GM12878 (cell line): ENCODE measurements around the gene MAPRE3. TPM values are rescaled to one million over a fixed set of nuclear protein-coding genes. Genes with fewer than 3 reads are reported as not detected.
A peak's percentile ranks its signal among the peaks of the same experiment; 100 is the strongest.

Source experiments
- ATAC-seq: fragments of 200-7000 bp; cut with Tn5 transposase; 3 replicates; pipeline ENCODE4 v1.9.1; 2020; ENCODE audit warnings: mild to moderate bottlenecking, moderate library complexity
- BruUV-seq: library from RNA; stranded (reverse); fragments of 400-500 nt; replicated peaks from 2 replicates; lab custom pipeline; 2021; lab: Mats Ljungman, UMichigan
- CTCF ChIA-PET: fragments of 300-600 bp; sonication (Branson Sonifier 250); formaldehyde crosslinking; extraction: SDS; loops from one replicate; lab custom pipeline; 2021; ENCODE audit warnings: inconsistent platforms; lab: Yijun Ruan, JAX
- POLR2A ChIA-PET: fragments of 350-600 bp; formaldehyde crosslinking; extraction: SDS; loops from one replicate; lab custom pipeline; 2021; ENCODE audit warnings: inconsistent platforms; lab: Charles Lee
- RAD21 ChIA-PET: fragments of 300-600 bp; sonication (Branson Sonifier 250); formaldehyde crosslinking; loops from one replicate; lab custom pipeline; 2023; ENCODE audit warnings: antibody characterized with exemption; ENCODE audit not compliant: unreplicated experiment; lab: Charles Lee
- SMC1A ChIA-PET: fragments of 300-600 bp; sonication (Branson Sonifier 250); formaldehyde crosslinking; loops from one replicate; lab custom pipeline; 2023; ENCODE audit not compliant: unreplicated experiment, uncharacterized antibody; lab: Charles Lee
- DNase-seq: peaks from one replicate; pipeline ENCODE4 v3.0.0-alpha.2; 2011; ENCODE audit warnings: low read depth, low spot score
- FAIRE-seq: peaks from 3 replicates; lab custom pipeline; 2011; peaks lifted over from hg19 to GRCh38; lab: Jason Lieb, UNC
- H2AFZ ChIP-seq: 2 replicates; pipeline ENCODE4 v1.6.0; 2011; ENCODE audit warnings: low read depth, low read length, control low read depth; ENCODE audit not compliant: control insufficient read depth
- H3K27ac ChIP-seq: 2 replicates; pipeline ENCODE4 v1.5.1; 2011; ENCODE audit warnings: control low read depth; ENCODE audit not compliant: control insufficient read depth, insufficient read depth
- H3K27me3 ChIP-seq, 2 experiments: replicated peaks in 1 of 2; 2 replicates each; pipeline versions ENCODE4 v1.6.0 to v1.6.1; 2011; ENCODE audit warnings: low read length in 1 of 2; ENCODE audit not compliant: control insufficient read depth in 2 of 2, insufficient read depth in 2 of 2
- H3K36me3 ChIP-seq, 2 experiments: 2 replicates each; pipeline ENCODE4 v1.5.1; 2011; ENCODE audit warnings: low read length in 1 of 2; ENCODE audit not compliant: control insufficient read depth in 2 of 2, insufficient read depth in 2 of 2
- H3K4me1 ChIP-seq: 2 replicates; pipeline ENCODE4 v1.6.1; 2011; ENCODE audit warnings: mild to moderate bottlenecking, low read length, moderate library complexity, mixed read lengths; ENCODE audit not compliant: control insufficient read depth, insufficient read depth
- H3K4me2 ChIP-seq: 2 replicates; pipeline ENCODE4 v1.6.0; 2011; ENCODE audit warnings: control low read depth; ENCODE audit not compliant: control insufficient read depth, insufficient read depth
- H3K4me3 ChIP-seq: fragments of 200-600 bp; sonication (generic); 2 replicates; pipeline ENCODE4 v1.5.1; 2016
- H3K79me2 ChIP-seq: 2 replicates; pipeline ENCODE4 v1.6.0; 2011; ENCODE audit warnings: low read length; ENCODE audit not compliant: control insufficient read depth, insufficient read depth
- H3K9ac ChIP-seq: 2 replicates; pipeline ENCODE4 v1.8.0; 2011; ENCODE audit warnings: low read length, control low read depth, mixed read lengths; ENCODE audit not compliant: control insufficient read depth, insufficient read depth
- H3K9me3 ChIP-seq: replicated peaks from 3 replicates; pipeline ENCODE4 v1.5.1; 2011; ENCODE audit warnings: mild to moderate bottlenecking, low read length; ENCODE audit not compliant: control insufficient read depth, insufficient read depth
- H4K20me1 ChIP-seq: 2 replicates; pipeline ENCODE4 v1.6.0; 2011; ENCODE audit not compliant: control insufficient read depth, insufficient read depth
- ATF3 ChIP-seq: IDR thresholded peaks from 2 replicates; pipeline ENCODE4 v1.6.1; 2011; ENCODE audit warnings: low read depth, mild to moderate bottlenecking, low read length, moderate library complexity, borderline replicate concordance; ENCODE audit errors: extremely low read depth
- CHD2 ChIP-seq: IDR thresholded peaks from 2 replicates; pipeline ENCODE4 v1.6.1; 2011; ENCODE audit warnings: low read depth, low read length, improper control_type of control experiment, borderline replicate concordance
- CHD4 ChIP-seq: fragments of 200-600 bp; sonication (generic); IDR thresholded peaks from 2 replicates; pipeline ENCODE4 v1.6.1; 2016; ENCODE audit warnings: mild to moderate bottlenecking
- IRF3 ChIP-seq: fragments of 450-650 bp; IDR thresholded peaks from 2 replicates; pipeline ENCODE4 v1.6.1; 2014; ENCODE audit warnings: mild to moderate bottlenecking
- JUNB ChIP-seq: IDR thresholded peaks from 2 replicates; pipeline ENCODE4 v1.6.1; 2016; ENCODE audit warnings: antibody characterized with exemption, mild to moderate bottlenecking
- KLF5 ChIP-seq: fragments of 450-650 bp; IDR thresholded peaks from 2 replicates; pipeline ENCODE4 v1.6.1; 2014; ENCODE audit warnings: mild to moderate bottlenecking; ENCODE audit not compliant: partially characterized antibody
- MEF2A ChIP-seq: IDR thresholded peaks from 2 replicates; pipeline ENCODE4 v1.6.1; 2011; ENCODE audit warnings: low read depth, mild to moderate bottlenecking, low read length, moderate library complexity; ENCODE audit not compliant: insufficient read depth
- MTA3 ChIP-seq: IDR thresholded peaks from 2 replicates; pipeline ENCODE4 v1.6.1; 2012; ENCODE audit warnings: low read length, inconsistent platforms, borderline replicate concordance
- NR2C1 ChIP-seq: fragments of 450-650 bp; IDR thresholded peaks from 2 replicates; pipeline ENCODE4 v1.6.1; 2017; ENCODE audit warnings: antibody characterized with exemption, mild to moderate bottlenecking, moderate library complexity
- POLR2A ChIP-seq: IDR thresholded peaks from 2 replicates; pipeline ENCODE4 v1.6.1; 2011; ENCODE audit warnings: low read depth, mild to moderate bottlenecking, low read length
- SUZ12 ChIP-seq: fragments of 200-600 bp; sonication (generic); IDR thresholded peaks from one replicate; pipeline ENCODE4 v1.6.1; 2018; ENCODE audit warnings: antibody characterized with exemption, mild to moderate bottlenecking; ENCODE audit not compliant: unreplicated experiment
- TCF3 ChIP-seq: IDR thresholded peaks from 2 replicates; pipeline ENCODE4 v1.6.1; 2012; ENCODE audit warnings: low read depth, mild to moderate bottlenecking, low read length, borderline replicate concordance; ENCODE audit not compliant: insufficient read depth
- USF1 ChIP-seq: IDR thresholded peaks from 2 replicates; pipeline ENCODE4 v1.6.1; 2011; ENCODE audit warnings: borderline replicate concordance, low read depth, mild to moderate bottlenecking, moderate library complexity, mixed read lengths, low read length; ENCODE audit not compliant: insufficient read depth; ENCODE audit errors: extremely low read length
- WRNIP1 ChIP-seq: IDR thresholded peaks from 2 replicates; pipeline ENCODE4 v1.6.1; 2011; ENCODE audit warnings: low read depth, low read length, improper control_type of control experiment, borderline replicate concordance
- ZNF24 ChIP-seq: fragments of 450-650 bp; IDR thresholded peaks from 2 replicates; pipeline ENCODE4 v1.6.1; 2017; ENCODE audit warnings: antibody characterized with exemption, mild to moderate bottlenecking
- WGBS: methylation state at CpG from one replicate; pipeline ENCODE4 v1.1.6; 2016; ENCODE audit warnings: low lambda C conversion rate; ENCODE audit not compliant: insufficient replicate concordance, insufficient coverage; ENCODE audit errors: missing lambda C conversion rate; 5-methylcytosine and 5-hydroxymethylcytosine counted together
- in situ Hi-C: fragments of 300-500 bp; cut with MboI; formaldehyde crosslinking; loops from 9 replicates; pipeline ENCODE4 v1.14.3; 2018; ENCODE audit warnings: mixed read lengths
- intact Hi-C: fragments of 100-400 bp; cut with micrococcal nuclease; formaldehyde crosslinking; loops from one replicate; pipeline ENCODE4 v1.14.2; 2022; ENCODE audit not compliant: unreplicated experiment
- polyA plus RNA-seq, 11 experiments: library from polyadenylated mRNA; depleted of rRNA in 4 of 11; unstranded in 6 of 11; stranded (reverse) in 5 of 11; fragments of >200 nt; fragmentation: Nextera tagmentation in 4 of 11; fragmentation: Illumina TruSeq in 1 of 11; extraction: Ambion mirVana in 4 of 11; extraction: Trizol in 1 of 11; gene quantifications; 1 replicate in 1 of 11; 2 replicates in 10 of 11; pipeline versions ENCODE4 v1.2.1 to v1.2.3, GENCODE V29; 2011 to 2016; ENCODE audit warnings: inconsistent platforms in 2 of 11, missing spikeins in 2 of 11, low read depth in 1 of 11
- total RNA-seq, 4 experiments: library from RNA; depleted of rRNA in 3 of 4; stranded (reverse); fragments of >200 nt in 3 of 4; fragmentation: Illumina TruSeq in 1 of 4; extraction: Trizol in 1 of 4; gene quantifications; 2 replicates each; pipeline versions ENCODE4 v1.2.1 to v1.2.3, GENCODE V29; 2013 to 2021

Gene MAPRE3
- total and polyA plus RNA-seq, 10 of the 15 experiments (the other 5 are each of a cell fraction or from before 2014, with no cell fraction given): 0.03 to 1.3 (median 0.73) TPM; not detected in 1

GRCh38 chr2:27060323-27060722 lies 89.9 kb downstream of the MAPRE3 start:
- ChIA-PET SMC1A (interaction anchor here (1.2 kb wide), 1 partner anchor 22 kb away, joined by 5 read pairs; no protein-coding TSS in a partner anchor), POLR2A (interaction anchor here (0.6 to 2.0 kb wide), 3 partner anchors 9 to 212 kb away, joined by 3 to 8 read pairs (median 3); partner anchors contain the start of genes AGBL5 and OST4), RAD21 (no interaction called here), CTCF (no interaction called here)
- FAIRE-seq (no peak), DNase-seq (no peak), ATAC-seq (no peak)
- no peak for TF ChIP-seq NR2C1
- TF ChIP-seq USF1: no peak
- peak; percentile 43; the same call in 1 of the 2 replicates for TF ChIP-seq POLR2A
- no peak overlapping the region for H3K27ac ChIP-seq
- H2AFZ ChIP-seq: no peak overlapping the region
- 100% methylated on average over 3 of the region's 3 CpGs for WGBS
- H3K4me3 ChIP-seq: no peak overlapping the region
- no TSS peak for BruUV-seq
- in situ Hi-C loops: no loop called here
- H3K4me2 ChIP-seq: no peak overlapping the region
- intact Hi-C loops: no loop called here
- peaks cover 1 to 22% of the 10 kb centered on the region in 2 experiments for H3K36me3 ChIP-seq
- no peaks in the 10 kb centered on the region for H3K79me2 ChIP-seq
- H4K20me1 ChIP-seq: no peaks in the 10 kb centered on the region
- H3K9me3 ChIP-seq: no peaks in the 10 kb centered on the region
- no peaks in the 10 kb centered on the region for H3K4me1 ChIP-seq
- no peak overlapping the region for H3K9ac ChIP-seq
- no peaks in the 10 kb centered on the region for H3K27me3 ChIP-seq

GRCh38 chr2:27065128-27065527 lies 94.7 kb downstream of the MAPRE3 start:
- POLR2A ChIA-PET: interaction anchor here (12.2 kb wide), 1 partner anchor 12 kb away, joined by 139 read pairs; the partner anchor contains the start of gene AGBL5
- Histone ChIP-seq H3K27ac (no peak overlapping the region), H3K9me3 (no peaks in the 10 kb centered on the region), H3K4me3 (no peak overlapping the region), H3K4me1 (peaks cover 3% of the 10 kb centered on the region), H3K4me2 (no peak overlapping the region), H3K27me3 (no peaks in the 10 kb centered on the region), H3K9ac (no peak overlapping the region), H3K79me2 (peaks cover 18% of the 10 kb centered on the region), H2AFZ (no peak overlapping the region), H4K20me1 (no peaks in the 10 kb centered on the region), H3K36me3 (peaks cover 3 to 24% of the 10 kb centered on the region in 2 experiments; a peak in 3 of 4 replicates)
- RAD21 ChIA-PET: no interaction called here
- intact Hi-C loops: no loop called here
- CTCF ChIA-PET: interaction anchor here (1.1 to 2.4 kb wide), 3 partner anchors 11 to 103 kb away, joined by 3 to 7 read pairs (median 5); partner anchors contain the start of gene AGBL5
- SMC1A ChIA-PET: interaction anchor here (1.5 to 1.8 kb wide), 2 partner anchors 9 to 40 kb away, joined by 3 to 6 read pairs; no protein-coding TSS in a partner anchor
- in situ Hi-C loops: no loop called here
- BruUV-seq: no TSS peak
- 96% methylated on average over 3 of the region's 3 CpGs for whole genome bisulfite sequencing
- FAIRE-seq (no peak), DNase-seq (no peak), ATAC-seq (no peak)
- no peak for TF ChIP-seq SUZ12
- no peak for TF ChIP-seq IRF3
- TF ChIP-seq MTA3: no peak
- TF ChIP-seq ZNF24: no peak
- no peak for TF ChIP-seq CHD2
- no peak for TF ChIP-seq MEF2A
- TF ChIP-seq KLF5: no peak
- TF ChIP-seq TCF3: no peak
- no peak for TF ChIP-seq WRNIP1
- no peak for TF ChIP-seq CHD4
- no peak for TF ChIP-seq JUNB
- TF ChIP-seq ATF3: no peak
